PFSK-1 (cell line): ENCODE data around the gene STXBP5L.

Experiments
- FOXP2 ChIP-seq: optimal IDR thresholded peaks from 2 replicates; pipeline ENCODE3; 2011; ENCODE audit warnings: borderline replicate concordance, control low read depth, inconsistent platforms; ENCODE audit not compliant: insufficient read depth; ENCODE audit errors: extremely low read length, extremely low read depth
- POLR2AphosphoS5 ChIP-seq: IDR thresholded peaks from 2 replicates; pipeline ENCODE4 v1.6.1; 2012; ENCODE audit warnings: low read depth, mild to moderate bottlenecking, control low read depth, low read length, moderate library complexity
- REST ChIP-seq, 2 experiments: IDR thresholded peaks; 2 replicates each; pipeline versions ENCODE4 v1.6.1 to v1.8.0; 2011 to 2012; ENCODE audit warnings: low read depth in 2 of 2, low read length in 2 of 2, control low read depth in 1 of 2, inconsistent platforms in 1 of 2, mild to moderate bottlenecking in 1 of 2, moderate library complexity in 1 of 2; ENCODE audit not compliant: insufficient read depth in 1 of 2
- SIN3A ChIP-seq: IDR thresholded peaks from 2 replicates; pipeline ENCODE4 v1.6.1; 2012; ENCODE audit warnings: mild to moderate bottlenecking, low read length, moderate library complexity, borderline replicate concordance; ENCODE audit not compliant: insufficient read depth
- TAF1 ChIP-seq: IDR thresholded peaks from 2 replicates; pipeline ENCODE4 v1.6.1; 2012; ENCODE audit warnings: low read length, control low read depth, borderline replicate concordance; ENCODE audit not compliant: insufficient read depth

Gene STXBP5L

GRCh38 chr3:121463745-121464144 lies 555.7 kb downstream of the STXBP5L start:
- no peak for TF ChIP-seq SIN3A
- no peak for TF ChIP-seq FOXP2
- TF ChIP-seq TAF1: no peak
- no peak for TF ChIP-seq POLR2AphosphoS5
- no peak for TF ChIP-seq REST (IDR thresholded peaks at IDR 0.05; ENCODE audit: insufficient read depth in 1 of 2, low read depth in 2 of 2, low read length in 2 of 2)

- TF ChIP-seq SIN3A (no peak), TAF1 (no peak), POLR2AphosphoS5 (no peak), REST (IDR thresholded peaks at IDR 0.05; ENCODE audit: insufficient read depth in 1 of 2, low read depth in 2 of 2, low read length in 2 of 2) (no peak), FOXP2 (no peak)
Measured at GRCh38 chr3:121467085-121467484, 559.1 kb downstream of the STXBP5L start.

GRCh38 chr3:121473001-121473400 lies 565.0 kb downstream of the STXBP5L start:
- TF ChIP-seq REST (IDR thresholded peaks at IDR 0.05; ENCODE audit: insufficient read depth in 1 of 2, low read depth in 2 of 2, low read length in 2 of 2): no peak
